Activated CD8-positive, alpha-beta memory T cell treated with anti-CD3 and anti-CD28 coated beads, Interleukin-2, amount 50 U/mL, for 24 hours (primary cell): ENCODE data around the gene TRIM5.
A peak's percentile ranks its signal among the peaks of the same experiment; 100 is the strongest.
"Not testable (repeated sequence)": the region's sequence is repeated elsewhere in the genome, so short reads cannot be mapped to it uniquely, and the experiment has no call there.

Experiments used
- DNase-seq: peaks from one replicate; pipeline ENCODE4 v3.0.0-alpha.2; 2020; ENCODE audit errors: extremely low read depth

The TRIM5 gene

GRCh38 chr11:5684646-5685362 is at the start of gene TRIM5:
TRIM5 (minus strand) TSS chr11:5685074; CDS start chr11:5680177, 4,897 bp downstream.
- peak; percentile 63 for DNase-seq

- DNase-seq = no peak
Observed at GRCh38 chr11:5727691-5728090, 42.8 kb upstream of the TRIM5 start.

DNA sequence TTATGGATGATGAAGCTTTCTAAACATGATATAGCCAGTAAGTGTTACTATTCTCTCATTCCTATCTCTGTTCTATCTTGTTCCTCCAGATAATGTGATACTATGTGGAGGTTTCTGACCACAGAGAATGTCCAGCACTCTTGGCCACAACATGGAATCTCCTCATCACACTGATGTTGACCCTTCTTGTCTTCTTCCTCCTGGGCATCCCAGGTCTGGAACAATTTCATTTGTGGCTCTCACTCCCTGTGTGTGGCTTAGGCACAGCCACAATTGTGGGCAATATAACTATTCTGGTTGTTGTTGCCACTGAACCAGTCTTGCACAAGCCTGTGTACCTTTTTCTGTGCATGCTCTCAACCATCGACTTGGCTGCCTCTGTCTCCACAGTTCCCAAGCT is 41.5 kb upstream of the TRIM5 start:
- no peak for DNase-seq

DNA sequence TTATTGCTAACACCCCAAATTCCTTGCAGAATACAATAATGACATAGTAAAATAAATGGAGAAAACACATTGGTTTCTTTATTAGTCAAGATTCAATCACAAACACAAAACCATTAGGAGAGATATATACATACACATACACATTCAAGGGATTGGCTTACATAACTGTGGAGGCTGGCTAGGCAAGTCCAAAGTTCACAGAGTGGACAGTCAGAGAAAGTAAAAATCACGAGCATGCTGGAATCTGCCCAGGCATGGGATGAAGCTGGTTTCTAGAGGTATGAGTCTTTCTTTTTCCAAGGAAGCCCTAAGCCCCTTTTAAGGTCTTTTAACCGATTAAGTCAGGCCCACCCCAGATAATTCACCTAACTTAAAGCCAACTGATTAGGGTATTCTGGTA is 37.7 kb upstream of the TRIM5 start:
- DNase-seq = no peak

GRCh38 chr11:5719703-5720495 is 35.0 kb upstream of the TRIM5 start:
- DNase-seq = no peak

DNA sequence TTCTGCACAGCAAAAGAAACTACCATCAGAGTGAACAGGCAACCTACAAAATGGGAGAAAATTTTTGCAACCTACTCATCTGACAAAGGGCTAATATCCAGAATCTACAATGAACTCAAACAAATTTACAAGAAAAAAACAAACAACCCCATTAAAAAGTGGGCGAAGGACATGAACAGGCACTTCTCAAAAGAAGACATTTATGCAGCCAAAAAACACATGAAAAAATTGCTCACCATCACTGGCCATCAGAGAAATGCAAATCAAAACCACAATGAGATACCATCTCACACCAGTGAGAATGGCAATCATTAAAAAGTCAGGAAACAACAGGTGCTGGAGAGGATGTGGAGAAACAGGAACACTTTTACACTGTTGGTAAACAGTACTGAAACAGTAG is 31.6 kb upstream of the TRIM5 start:
- DNase-seq = not testable (repeated sequence)

- DNase-seq = no peak
Observed at GRCh38 chr11:5713695-5714094, 28.8 kb upstream of the TRIM5 start.

DNA sequence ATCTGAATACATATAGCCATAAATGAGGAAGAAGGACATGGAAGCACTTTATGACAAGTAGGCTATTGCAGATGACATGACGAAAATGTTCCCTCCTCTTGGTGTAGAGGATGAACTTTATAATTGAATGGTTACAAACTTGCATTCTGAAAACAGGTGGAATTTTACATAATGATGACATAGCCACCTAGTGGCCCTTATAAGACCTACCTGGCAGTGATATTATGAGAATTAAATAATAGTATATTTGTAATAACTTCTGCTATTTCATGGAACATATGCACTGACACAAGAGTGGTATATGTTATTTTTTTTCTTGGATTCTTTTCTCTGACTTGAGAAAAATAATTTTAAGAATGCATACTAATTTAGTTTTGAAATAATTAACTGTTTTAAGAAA is 27.6 kb upstream of the TRIM5 start:
- no peak for DNase-seq

- no peak for DNase-seq
Observed at GRCh38 chr11:5705688-5706087, 20.8 kb upstream of the TRIM5 start.

DNA sequence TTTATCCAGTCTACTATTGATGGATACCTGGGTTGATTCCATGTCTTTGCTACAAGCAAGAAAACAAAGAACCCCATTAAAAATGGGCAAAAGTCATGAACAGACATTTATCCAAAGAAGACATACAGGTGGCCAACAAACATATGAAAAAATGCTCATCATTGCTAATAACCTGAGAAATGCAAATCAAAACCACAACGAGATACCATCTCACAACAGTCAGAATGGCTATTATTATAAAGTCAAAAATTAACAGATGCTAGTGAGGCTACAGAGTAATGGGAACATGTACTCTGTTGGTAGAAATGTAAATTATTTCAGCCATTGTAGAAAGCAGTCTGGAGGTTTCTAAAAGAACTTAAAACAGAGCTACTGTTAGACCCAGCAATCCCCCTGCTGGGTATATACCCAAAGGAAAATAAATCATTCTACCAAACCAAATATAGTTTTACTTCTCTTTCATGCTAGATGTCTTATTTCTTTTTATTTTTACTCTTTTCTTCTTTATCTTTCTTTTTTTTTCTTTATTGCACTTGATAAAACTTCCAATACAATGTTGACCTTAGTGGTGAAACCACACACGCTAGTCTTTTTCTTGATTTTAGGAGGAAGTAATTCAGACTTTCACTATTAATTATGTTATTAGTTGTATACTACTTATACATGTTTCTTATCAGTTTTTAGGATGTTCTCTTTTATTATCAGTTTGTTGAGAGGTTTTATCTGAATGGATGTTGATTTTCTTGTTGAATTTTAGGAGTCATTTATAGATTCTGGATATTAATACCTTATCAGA is 19.1 kb upstream of the TRIM5 start:
- no peak for DNase-seq

- no peak for DNase-seq
Observed at GRCh38 chr11:5701055-5701577, 16.2 kb upstream of the TRIM5 start.

GRCh38 chr11:5700421-5701054 is 15.7 kb upstream of the TRIM5 start:
- DNase-seq = no peak

DNA sequence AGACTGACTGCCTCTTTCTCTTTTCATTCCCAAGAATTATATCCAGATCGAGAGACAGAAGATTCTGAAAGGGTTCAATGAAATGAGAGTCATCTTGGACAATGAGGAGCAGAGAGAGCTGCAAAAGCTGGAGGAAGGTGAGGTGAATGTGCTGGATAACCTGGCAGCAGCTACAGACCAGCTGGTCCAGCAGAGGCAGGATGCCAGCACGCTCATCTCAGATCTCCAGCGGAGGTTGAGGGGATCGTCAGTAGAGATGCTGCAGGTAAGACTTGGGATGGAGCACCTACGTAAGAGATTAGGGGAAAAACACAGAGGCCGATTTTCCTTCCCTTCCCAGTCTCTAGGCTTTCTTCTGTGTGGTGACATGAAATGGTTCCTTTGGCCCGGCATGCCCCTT is 13.4 kb upstream of the TRIM5 start:
- DNase-seq = no peak

DNA sequence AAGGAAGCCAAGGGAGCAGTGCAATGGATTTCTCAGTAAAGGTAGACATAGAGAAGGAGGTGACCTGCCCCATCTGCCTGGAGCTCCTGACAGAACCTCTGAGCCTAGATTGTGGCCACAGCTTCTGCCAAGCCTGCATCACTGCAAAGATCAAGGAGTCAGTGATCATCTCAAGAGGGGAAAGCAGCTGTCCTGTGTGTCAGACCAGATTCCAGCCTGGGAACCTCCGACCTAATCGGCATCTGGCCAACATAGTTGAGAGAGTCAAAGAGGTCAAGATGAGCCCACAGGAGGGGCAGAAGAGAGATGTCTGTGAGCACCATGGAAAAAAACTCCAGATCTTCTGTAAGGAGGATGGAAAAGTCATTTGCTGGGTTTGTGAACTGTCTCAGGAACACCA is 11.3 kb upstream of the TRIM5 start:
- no peak for DNase-seq

DNA sequence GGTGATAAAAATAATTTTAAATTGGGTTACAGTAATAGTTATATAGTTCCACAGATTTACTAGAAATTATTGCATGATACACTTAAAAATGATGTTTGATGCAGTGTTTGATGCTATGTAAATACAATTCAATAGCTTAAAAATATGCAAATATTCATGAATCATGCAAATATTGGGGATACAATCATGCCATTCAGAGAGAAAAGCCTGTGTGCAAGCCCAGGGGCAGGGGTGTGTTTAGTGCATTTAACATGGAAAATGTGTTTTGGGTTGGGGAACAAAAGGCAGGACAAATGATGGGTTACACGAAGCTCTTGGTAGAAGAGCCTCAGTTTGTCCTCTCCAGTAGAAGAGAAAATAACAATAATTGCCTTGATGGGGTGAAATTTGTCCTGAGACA is 10.7 kb upstream of the TRIM5 start:
- no peak for DNase-seq

GRCh38 chr11:5694642-5695041 is 9.8 kb upstream of the TRIM5 start:
- no peak for DNase-seq

GRCh38 chr11:5691964-5692361 is 7.1 kb upstream of the TRIM5 start:
- no peak for DNase-seq

DNA sequence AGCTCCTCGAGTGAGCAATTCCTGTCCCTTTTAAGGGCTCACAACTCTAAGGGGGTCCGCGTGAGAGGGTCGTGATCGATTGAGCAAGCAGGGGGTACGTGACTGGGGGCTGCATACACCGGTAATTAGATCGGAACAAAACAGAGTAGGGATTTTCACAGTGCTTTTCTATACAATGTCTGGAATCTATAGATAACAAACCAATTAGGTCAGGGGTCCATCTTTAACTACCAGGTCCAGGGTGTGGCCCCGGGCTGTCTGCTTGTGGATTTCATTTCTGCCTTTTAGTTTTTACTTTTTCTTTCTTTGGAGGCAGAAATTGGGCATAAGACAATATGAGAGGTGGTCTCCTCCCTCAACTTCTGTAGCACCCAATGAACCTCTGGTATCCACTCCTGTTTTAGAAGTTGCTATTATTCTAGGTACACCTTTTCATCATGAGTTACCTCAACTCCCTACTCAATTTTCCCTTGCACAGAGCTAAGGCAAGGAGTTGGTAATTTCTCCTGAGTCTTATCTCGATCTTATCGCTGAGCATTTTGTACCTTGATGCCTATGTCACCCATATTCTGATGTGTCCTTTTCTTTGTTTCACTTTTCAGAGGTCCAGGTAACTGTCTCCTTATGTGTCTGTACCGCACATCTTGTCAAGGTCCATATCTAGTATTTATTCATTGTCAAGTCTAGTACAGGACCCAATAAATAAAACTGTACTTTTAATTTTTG is 6.5 kb upstream of the TRIM5 start:
- not testable (repeated sequence) for DNase-seq

GRCh38 chr11:5690736-5691135 is 5.9 kb upstream of the TRIM5 start:
- DNase-seq = no peak

DNA sequence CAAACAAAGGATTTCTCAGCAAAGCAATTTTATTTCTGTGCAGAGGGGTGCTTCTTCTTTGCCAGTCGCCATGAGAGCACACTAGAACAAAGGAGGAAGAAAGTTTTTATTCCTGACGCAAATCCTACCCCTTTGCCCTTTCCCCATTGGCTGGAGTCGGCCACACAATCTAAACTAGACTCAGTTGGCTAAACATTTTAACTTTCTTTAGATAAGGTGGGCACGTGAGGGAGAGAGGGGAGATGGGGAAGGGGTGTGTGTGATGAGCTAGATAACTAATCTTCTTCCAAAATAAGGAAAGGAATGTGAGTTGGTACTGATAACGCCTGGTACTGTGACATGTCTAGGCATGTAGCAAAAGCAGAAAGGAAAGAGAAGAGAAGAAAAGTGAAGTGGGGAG is 5.3 kb upstream of the TRIM5 start:
- DNase-seq = no peak

- DNase-seq = no peak
Observed at GRCh38 chr11:5689551-5689983, 4.7 kb upstream of the TRIM5 start, which contains the start of gene TRIM22. TRIM22 (plus strand) TSS chr11:5689790; CDS start chr11:5696233, 6,443 bp downstream.
